ENCODE data around the gene PFKP.

DNA sequence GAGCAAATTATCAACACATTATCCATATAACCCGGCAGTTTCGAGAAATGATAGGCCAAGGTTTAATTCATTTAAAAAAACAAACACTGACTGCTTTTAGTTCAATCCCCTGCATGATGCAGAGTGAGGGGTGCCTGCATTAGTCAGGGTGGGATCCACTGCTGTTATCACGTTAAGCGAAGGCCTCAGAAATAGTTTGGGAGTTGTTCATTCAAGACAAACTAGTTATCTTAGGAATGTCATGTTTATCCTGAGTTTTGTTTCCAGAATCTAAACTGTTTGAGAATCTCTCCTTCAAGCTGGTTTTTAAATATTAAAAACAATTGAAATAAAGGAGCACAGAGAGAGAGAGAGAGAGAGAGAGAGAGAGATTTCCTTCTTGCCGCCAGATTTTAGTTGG lies 36.6 kb upstream of the PFKP start:
- no peak for TF ChIP-seq EZH2phosphoT487 (IDR thresholded peaks at IDR 0.05; ENCODE audit: low read depth, severe bottlenecking, unreplicated experiment)
- TF ChIP-seq, protein P1, sequence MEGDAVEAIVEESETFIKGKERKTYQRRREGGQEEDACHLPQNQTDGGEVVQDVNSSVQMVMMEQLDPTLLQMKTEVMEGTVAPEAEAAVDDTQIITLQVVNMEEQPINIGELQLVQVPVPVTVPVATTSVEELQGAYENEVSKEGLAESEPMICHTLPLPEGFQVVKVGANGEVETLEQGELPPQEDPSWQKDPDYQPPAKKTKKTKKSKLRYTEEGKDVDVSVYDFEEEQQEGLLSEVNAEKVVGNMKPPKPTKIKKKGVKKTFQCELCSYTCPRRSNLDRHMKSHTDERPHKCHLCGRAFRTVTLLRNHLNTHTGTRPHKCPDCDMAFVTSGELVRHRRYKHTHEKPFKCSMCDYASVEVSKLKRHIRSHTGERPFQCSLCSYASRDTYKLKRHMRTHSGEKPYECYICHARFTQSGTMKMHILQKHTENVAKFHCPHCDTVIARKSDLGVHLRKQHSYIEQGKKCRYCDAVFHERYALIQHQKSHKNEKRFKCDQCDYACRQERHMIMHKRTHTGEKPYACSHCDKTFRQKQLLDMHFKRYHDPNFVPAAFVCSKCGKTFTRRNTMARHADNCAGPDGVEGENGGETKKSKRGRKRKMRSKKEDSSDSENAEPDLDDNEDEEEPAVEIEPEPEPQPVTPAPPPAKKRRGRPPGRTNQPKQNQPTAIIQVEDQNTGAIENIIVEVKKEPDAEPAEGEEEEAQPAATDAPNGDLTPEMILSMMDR (IDR thresholded peaks at IDR 0.05; ENCODE audit: poor library complexity), result no peak
- no peak for TF ChIP-seq EZH2 (IDR thresholded peaks at IDR 0.05; ENCODE audit: borderline replicate concordance)
